GM21423 (cell line): ENCODE data around the gene MUC5B.

ENCODE experiments used
- ATAC-seq: cut with Tn5 transposase; IDR thresholded peaks from one replicate; pipeline ENCODE4 v1.9.1; 2021; ENCODE audit warnings: mild to moderate bottlenecking, moderate library complexity; ENCODE audit not compliant: unreplicated experiment

MUC5B gene

GRCh38 chr11:1218788-1219445 lies 3.9 kb upstream of the MUC5B start:
- no peak for ATAC-seq

DNA sequence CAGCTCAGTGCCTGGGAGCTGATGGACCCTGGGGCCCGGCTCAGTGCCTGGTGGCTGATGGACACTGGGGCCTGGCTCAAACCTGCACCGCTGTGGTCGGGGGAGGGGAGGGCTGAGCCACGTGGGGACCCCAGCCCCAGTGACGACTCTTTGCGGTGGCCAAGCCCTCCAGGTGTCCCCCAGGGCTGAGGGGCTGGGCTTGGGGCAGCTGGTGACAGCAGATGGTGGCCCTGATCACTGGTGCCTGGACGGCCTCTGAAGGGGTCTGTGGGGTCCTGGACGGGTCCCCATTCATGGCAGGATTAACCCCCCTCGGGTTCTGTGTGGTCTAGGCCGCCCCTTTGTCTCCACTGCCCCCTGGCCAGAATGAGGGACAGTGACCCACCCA lies 3.4 kb upstream of the MUC5B start:
- no peak for ATAC-seq

GRCh38 chr11:1219834-1220815 lies 2.7 kb upstream of the MUC5B start:
- ATAC-seq = no peak

DNA sequence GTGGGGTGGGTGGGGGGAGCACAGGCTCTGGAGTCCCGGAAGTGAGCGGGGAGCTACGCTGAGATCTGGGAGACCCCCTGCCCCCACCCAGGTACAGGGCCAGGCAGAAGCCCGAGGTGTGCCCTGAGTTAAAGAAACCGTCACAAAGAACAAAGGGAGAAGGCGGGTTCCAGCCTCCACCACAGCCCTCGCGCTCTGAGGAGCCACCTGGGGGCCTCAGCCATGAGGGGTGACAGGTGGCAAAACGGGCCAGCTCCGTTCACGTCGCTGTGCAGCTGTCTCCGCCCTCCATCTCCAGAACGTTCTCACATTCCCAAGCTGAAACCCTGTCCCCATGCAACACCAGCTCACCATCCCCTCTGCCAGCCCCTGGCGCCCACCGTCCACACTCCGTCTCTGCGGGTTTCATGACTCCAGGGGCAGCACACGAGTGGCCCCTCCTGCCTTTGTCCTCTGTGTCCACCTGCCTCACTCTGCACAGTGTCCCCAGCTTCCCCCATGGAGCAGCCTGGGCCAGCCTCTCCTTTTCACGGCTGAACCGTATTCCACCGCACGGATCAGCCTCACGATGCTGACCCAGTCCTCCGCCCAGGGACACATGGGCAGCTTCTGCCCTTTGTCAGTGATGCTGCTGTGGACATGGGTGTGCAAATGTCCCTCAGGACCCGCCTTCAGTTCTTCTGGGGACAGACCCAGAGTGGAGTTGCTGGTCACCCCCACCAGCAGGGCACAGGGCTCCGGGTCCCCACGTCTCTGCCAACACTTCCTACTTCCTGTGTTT lies 1.7 kb upstream of the MUC5B start:
- ATAC-seq = no peak

- ATAC-seq = no peak
Measured at GRCh38 chr11:1221848-1222311, 986 bp upstream of the MUC5B start.

DNA sequence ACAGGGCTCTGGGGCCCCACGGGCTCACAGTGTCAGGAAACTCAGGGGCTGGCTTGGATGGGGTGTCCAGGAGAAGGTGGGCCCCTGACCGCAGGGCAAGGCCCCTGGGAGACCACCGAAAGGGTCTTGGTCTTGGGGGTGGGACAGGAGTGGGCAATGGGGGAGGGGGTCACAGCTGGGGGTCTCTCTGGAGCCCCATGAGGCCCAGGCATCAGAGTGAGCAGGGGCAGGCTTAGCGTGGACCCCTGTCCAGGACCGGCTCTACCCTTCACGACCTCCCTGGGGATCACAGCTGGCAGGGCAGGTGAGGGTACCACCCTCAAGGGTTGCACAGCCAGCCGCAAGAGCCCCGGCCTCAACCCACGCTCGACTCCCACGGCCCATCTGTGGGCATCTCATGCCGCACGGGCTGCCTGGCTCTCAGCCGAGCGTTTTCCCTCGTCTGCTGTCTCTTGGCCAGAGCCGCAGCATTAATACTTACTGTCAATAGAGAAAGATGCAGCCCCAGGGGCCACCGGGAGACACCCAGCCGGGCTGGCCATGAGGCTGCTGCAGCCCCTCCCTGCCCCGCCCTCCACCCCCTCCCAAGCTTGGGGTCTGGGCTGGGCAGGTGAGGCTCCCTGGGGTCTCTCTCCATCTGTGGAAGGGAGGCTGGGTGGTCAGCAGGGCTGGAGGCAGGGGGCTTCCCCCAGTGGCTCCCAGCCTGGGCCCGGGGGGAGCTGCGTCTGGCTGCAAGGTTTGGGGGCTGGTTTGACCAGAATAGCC lies 662 bp downstream of the MUC5B start:
- ATAC-seq = no peak

- ATAC-seq = no peak
Measured at GRCh38 chr11:1224111-1224490, 1.2 kb downstream of the MUC5B start.

DNA sequence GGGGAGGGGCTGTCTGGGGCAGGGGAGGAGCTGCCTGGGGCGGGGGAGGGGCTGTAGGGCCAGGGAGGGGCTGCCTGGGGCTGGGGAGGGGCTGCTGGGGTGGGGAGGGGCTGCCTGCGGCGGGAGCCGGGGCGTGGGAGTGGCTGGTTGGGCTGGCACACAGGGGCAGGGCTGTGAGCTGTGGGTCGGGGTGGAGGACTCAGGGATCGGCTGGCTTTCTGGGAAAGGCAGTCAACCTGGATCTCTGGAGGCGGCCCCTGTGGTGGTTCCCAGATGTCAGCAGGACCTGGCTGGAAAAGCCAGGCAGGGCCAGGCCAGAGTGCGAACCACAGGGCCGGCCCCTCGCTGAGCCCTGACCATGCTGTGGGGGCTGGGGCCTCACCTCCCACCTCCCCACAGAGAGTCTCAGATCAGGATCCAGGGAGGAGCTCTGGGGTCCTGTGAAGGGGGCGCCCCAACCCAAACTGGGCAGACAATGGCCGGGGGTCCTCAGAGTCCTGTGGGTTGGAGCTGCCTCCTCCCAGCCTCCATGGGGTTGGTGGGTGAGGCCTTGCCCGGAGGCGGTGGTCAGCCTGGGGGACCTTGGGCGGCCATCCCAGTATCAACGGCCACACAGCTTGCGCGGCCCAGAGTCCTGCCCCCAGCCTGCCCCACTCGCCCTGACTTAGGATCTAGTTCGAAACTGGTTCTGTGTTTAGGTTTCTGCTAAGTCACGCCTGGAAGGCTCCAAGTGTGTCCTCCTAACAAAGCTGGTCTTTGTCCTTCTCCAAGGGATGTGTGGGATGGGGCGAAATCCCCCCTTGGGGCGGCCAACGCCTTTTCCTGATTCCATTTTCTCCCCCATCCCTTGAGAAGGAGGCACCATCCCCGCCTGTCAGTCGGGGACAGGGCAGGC lies 1.9 kb downstream of the MUC5B start:
- no peak for ATAC-seq

- ATAC-seq = no peak
Measured at GRCh38 chr11:1225386-1226225, 2.7 kb downstream of the MUC5B start.

DNA sequence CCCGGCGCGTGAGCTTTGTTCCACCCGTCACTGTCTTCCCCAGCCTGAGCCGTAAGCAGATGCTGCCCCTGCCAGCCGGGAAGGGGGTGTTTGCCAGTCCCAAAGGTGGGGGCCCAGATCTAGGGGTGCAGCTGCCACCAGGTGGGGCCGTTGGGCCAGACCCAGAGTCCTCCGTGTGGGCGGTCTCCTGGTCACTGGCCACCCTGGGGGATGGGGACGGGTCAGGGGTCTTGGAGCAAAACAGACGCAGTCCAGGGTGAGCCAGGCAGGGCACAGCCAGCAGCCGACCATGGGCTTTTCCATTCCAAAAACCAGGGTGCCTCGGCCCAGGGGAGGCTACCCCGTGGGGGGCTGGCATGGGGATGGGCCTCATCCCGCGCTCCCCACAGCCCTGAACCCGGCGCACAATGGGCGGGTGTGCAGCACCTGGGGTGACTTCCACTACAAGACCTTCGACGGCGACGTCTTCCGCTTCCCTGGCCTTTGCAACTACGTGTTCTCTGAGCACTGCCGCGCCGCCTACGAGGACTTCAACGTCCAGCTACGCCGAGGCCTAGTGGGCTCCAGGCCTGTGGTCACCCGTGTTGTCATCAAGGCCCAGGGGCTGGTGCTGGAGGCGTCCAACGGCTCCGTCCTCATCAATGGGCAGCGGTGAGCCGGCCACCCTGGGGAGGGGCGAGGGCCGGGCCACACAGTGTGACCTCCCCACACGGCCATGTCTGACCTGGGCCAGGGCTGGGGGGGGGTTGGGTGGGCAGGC lies 3.5 kb downstream of the MUC5B start:
- no peak for ATAC-seq

DNA sequence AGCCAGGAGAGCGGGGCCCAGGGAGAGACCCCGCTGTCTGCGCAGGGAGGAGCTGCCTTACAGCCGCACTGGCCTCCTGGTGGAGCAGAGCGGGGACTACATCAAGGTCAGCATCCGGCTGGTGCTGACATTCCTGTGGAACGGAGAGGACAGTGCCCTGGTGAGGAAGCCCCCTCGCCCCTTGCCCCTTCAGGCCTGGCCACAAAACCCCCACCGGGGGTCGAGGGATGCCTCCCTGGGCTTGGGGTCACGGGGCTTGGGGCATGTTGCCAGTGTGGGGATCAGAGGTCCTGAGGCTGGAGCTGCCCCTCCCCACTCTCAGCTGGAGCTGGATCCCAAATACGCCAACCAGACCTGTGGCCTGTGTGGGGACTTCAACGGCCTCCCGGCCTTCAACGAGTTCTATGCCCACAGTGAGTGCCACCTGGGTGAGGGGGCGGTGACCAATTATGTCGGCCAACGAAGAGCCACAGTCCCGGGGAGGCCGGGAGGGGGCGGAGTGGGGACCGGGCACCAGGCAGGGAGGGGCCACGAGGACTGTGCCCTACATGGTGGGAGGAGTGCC lies 4.2 kb downstream of the MUC5B start:
- no peak for ATAC-seq

DNA sequence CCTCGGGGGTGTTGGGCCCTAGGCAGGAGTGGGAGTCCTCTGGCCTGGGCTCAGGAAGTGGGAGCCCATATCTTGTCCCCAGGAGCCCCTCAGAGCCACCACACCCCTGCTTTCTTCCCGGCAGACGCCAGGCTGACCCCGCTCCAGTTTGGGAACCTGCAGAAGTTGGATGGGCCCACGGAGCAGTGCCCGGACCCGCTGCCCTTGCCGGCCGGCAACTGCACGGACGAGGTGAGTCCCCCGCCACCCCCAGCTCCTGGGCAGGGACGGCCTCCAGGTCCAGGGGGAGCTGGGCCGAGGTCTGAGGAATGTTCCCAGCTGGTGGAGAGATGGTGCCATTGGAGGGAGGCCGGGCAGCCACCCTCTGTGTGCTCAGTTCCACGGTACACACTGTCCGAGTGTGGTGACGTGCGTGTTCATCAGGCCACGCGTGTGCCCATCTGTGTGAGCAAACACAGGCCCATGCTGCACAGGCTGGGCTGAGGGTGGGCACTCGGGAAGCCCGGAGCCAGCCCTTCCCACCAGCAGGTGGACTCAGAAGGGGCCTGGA lies 4.8 kb downstream of the MUC5B start:
- no peak for ATAC-seq

DNA sequence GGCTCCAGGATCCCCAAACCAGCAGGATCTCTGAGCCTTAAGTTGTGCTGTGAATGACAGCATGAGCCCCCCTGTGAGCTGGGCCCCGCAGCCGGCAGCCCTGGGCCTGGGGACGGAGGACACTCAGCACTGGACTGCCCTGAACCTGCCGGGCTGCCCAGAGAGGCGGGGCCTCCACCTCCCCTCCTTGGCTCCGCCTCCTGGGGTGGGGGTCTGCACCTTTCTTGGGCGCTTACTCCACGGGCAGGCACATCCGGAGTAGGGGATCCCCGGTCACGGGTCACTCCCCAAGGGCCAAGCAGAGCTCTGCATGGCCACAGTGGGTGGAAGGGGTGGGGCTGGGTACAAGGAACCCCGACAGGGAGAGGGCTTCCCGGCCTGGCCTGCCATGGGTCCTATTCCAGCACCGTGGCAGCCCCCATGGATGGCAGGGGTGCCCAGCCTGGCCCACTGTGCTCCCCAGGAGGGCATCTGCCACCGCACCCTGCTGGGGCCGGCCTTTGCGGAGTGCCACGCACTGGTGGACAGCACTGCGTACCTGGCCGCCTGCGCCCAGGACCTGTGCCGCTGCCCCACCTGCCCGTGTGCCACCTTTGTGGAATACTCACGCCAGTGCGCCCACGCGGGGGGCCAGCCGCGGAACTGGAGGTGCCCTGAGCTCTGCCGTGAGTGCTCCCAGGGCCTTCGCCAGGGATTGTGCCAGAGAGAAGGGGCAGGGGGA lies 5.4 kb downstream of the MUC5B start:
- no peak for ATAC-seq

GRCh38 chr11:1228921-1229451 lies 6.1 kb downstream of the MUC5B start:
- no peak for ATAC-seq

DNA sequence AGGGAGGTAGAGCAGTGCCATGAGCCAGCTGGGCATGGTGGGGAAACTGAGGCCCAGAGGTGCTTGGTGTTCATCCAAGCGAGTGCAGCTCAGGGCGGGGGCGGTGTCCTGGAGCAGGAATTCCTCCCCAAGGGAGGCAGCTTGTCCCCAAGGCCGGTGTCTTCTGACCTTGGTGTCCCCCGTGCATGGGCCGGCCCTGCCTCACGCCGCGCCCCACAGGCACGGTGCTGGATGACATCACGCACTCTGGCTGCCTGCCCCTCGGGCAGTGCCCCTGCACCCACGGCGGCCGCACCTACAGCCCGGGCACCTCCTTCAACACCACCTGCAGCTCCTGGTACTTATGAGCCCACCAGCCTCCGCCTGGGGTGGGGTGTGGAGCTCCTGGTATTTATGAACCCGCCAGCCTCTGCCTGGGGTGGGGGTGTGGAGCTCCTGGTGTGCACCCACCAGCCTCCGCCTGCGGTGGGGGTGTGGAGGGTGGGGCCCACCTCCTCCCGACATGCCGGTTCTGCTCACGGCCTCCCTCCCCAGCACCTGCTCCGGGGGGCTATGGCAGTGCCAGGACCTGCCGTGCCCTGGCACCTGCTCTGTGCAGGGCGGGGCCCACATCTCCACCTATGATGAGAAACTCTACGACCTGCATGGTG lies 6.7 kb downstream of the MUC5B start:
- no peak for ATAC-seq

DNA sequence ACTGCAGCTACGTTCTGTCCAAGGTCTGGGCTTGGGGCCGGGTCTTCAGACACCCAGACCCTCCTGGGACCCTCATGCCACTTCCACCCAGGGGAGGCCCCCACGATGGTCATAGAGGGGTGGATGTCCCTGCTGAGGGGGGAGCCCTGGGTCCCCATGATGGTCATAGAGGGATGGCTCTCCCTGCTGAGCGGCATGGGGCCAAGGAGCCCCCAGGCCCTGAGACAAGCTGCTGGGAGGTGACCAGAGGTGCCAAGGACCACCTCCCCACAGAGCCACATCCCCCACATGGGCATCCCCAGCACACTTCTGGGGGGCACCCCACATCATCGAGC lies 7.2 kb downstream of the MUC5B start:
- no peak for ATAC-seq
